NCI-H774 (cell line): ENCODE data around the gene PCMTD2.
"Not testable (repeated sequence)": the region's sequence is repeated elsewhere in the genome, so short reads cannot be mapped to it uniquely, and the experiment has no call there.

Source experiments
- DNase-seq: peaks from one replicate; lab custom pipeline; 2025; lab: John Stamatoyannopoulos, UW

Gene PCMTD2

DNA sequence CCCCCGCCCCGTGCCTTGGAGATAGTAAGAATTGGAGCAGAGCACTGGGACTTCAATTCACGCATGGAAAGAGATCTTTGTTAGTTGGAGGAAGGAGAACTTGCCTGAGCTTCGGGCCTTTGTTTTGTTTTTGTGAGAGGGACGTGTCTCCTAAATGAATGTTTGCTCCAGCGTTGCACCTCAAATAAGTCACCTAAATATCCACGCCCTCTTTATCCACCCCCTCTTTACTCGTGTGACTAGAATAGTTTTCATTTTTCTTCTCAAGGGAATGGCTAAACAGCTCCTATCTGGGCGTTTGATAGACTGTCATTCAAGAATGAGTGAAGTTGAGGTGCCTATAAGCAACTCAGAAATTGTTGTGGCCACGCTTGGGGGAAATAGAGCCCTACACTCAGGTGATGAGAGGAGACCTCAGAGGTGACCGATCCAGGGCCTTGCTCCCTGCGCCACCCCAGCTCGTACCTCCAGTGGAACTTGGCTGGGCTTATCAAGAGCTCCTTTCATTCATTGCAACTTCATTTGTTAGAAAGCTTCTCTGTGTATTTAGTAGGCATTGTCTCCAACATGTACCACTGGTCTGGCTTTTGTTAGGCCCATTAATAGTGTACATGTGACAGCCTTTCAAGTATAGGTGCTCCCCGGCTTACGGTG is 861 bp downstream of the PCMTD2 start:
- no peak for DNase-seq

DNA sequence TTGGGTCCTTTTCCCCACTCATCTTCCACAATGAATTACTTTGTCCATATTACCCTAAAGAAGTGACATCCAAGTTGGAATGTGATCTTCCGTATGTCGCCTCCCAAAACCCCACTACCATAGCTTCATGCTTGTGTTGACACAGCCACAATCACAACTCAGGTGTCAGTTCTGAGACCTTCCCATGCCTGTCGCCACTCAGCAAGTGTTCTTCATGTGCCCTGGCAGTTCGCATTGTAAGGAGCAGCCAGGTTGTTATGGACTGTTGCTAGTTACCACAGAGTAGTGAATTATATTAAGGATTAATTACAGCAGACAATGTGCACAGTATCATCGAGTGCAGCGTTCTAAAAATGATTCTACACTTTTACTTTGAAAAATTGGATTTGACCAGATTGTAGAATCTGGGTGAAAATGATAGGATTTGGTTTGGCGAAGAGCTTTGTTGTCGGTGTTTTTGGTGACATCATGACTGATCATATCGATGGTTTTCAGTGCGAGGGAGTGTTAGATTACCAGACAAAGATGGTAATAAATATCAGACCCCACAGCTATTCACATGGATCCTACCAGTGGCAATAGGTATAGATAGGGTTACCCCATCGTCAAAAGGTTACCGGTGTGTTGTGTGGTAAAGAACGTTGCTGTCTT is 1.7 kb downstream of the PCMTD2 start:
- no peak for DNase-seq

DNA sequence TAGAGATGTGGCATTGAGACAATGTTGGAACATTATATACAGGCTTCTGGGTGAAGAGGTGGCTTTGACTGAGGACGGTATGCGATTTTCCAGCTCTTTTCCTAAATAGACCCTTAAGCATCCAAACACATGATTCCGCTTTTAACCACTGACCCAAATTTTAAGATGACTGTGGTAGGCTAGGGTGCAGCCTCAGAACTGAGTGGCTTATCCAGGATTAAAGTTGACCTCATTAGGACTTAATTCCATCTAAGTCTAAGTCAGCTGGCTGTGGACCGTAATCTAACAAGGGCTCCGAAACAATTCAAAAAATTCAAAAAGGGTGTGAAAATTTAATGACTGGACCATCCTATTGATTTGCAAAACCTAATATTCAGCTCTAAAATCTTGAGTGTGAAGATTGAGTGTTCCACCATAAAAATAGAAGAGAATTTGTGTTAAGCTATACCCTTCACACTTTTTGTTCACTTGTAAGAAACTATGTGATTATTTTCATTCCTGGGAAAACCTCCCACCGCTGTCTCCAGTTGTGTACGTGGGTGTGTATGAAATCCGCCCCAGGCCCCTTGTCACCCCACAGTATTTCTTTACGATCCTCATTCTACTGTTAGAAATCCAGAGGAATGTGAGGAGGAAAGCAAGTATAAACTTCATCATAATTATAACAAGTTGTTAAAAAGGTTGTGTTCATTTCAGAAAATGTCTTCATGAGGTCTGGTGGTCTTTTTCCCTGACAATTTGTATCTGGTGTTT is 2.7 kb downstream of the PCMTD2 start:
- DNase-seq, result no peak

DNA sequence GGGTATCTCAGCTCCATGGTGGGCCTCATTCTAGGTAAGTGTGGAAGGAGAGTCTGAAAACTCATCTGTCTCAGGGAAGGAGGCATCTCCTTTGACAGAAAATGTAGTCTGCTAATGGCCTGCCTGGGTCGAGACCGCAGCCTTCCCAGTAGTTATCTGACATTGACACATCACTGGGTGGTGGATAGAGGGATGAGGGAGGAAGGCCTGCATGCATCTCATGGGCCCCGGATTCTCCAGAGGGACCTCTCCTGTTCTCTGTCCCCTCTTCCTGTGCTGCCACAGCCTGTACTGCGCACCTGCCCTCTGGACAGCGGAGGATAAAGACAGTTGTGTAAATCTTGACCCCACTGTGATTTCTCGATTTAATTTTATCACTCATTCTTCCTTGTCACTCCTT is 4.7 kb downstream of the PCMTD2 start:
- no peak for DNase-seq

DNA sequence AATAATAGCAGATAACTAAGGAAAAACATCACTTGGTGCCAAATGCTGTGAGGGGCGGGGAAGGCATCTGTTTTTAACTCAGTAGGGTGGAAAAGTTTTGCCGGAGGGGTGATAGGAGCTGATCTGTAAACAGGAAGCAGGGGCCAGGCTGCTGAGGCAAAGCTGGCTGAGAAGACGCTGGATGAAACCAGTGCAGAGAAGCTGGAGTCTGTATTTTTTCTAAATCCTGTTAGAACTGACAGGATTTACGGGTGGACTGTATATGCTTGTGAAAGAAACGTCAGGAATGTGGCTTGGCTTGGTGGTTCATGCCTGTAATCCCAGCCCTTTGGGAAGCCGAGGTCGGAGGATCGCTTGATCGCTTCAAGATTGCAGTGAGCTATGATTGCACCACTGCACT is 5.6 kb downstream of the PCMTD2 start:
- no peak for DNase-seq

DNA sequence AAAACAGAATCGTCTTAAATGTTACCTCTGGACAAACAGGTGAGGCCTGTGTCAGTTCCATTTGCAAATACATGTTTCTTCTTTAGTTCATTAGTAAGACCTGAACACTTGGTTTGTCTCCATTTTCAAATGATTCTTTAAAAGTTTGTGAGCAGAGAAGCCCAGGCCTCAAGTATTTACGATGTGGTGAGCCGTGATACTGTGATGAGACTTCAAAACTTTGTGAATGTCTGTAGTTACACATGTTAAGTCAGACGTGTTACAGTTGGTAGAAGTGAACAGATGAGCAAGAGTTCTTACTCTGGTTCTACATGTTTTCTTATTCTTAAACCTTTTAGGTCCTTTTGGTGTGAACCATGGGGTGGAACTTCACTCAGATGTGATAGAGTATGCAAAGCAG is 8.5 kb downstream of the PCMTD2 start:
- DNase-seq, result no peak

DNA sequence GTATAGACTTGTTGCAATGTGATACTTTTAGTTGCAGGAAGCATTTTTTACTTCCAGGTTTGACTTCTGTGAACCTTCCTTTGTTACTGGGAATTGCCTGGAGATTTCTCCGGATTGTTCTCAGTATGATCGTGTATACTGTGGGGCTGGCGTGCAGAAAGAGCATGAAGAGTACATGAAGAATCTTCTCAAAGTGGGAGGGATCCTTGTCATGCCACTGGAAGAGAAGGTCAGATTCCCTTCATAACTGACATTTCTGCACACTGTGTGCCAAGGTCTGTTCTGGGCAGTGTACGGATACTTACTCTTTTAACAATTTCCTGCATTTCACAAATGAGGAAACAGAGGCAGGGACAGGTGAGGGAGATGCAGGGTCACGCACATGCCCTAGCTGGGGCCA is 9.7 kb downstream of the PCMTD2 start:
- DNase-seq, result no peak

DNA sequence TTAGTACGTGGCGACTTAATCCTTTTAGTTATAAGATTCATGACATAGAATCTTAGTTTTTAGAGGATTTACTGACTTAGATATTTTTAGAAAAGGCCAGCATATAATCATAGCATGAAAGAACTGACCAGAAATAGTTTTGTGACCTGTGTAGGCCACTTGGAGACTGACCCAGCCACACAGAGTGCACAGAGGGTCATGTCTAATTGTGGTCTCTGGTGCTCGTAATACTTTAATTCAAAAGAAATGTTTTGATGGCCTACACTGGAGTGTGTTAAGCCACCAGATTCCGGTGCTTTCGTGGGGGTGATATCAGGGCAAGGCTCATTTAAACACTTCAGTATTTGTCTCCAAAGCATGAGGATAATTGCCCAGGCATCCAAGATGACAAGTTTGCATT is 11.4 kb downstream of the PCMTD2 start:
- no peak for DNase-seq

DNA sequence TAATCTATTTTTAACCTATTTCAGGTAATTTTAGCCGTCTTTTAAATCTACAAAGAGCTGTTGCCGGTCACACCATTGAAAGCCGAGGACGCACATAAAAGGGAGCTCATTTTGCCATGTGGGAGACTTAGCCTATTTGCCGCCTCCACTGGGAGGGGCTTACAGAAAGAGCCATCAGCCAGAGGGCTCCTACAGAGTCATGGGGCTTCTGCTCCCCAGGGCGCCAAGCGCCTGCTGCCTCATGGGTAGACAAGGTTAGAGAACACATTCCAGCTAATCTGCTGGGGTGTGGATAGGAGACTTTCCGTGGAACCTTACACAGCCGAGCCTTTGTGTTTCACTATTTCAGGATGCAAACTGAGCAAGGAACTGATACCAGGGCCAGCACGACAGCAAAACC is 12.6 kb downstream of the PCMTD2 start:
- DNase-seq, result no peak

DNA sequence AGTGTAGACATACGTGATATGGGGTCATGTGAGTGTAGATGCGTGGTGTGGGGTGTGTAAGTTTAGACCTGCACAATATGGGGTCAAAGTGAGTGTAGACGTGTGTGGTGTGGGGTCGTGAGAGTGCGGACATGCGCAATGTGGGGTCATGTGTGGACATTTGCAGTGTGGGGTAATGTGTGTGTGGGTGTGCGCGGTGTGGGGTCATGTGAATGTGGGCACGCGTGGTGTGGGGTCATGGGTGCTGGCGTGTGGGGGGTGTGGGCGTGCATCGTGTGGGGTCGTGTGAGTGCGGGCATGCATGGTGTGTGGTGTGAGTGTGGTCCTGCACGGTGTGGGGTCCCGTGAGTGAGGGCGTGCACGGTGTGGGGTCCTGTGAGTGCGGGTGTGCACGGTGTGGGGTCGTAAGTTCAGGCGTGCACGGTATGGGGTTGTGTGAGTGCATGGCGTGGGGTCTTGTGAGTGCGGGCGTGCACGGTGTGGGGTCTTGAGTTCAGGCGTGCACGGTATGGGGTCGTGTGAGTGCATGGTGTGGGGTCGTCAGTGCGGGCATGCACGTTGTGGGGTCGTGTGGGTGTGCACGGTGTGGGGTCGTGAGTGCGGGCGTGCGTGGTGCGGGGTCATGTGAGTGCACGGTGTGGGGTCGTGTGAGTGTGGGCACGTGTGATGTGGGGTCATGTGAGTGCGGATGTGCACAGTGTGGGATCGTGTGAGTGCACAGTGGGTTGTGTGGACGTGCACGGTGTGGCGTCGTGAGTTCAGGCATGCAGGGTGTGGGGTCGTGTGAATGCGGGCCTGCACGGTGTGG is 14.3 kb downstream of the PCMTD2 start:
- DNase-seq, result no peak

DNA sequence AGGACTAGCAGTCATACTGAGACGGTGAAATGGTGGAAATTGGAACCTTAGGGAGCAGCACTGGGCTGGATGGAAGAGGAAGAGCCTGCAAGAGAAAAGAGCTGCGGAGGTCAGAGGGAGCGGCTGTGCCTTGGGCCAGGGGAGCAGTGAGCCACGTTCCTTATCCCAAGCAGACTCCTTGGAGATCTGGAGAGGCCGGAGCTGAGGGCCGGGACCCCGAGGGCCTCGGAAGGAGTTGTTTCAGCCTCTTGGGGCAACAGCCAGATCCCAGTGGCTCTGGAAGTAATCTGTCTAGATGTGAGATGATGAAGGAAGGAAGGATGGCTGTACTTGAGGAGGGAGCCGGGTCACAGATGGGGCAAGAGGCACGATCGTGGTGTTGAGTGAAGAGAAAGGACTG is 16.1 kb downstream of the PCMTD2 start:
- DNase-seq, result no peak

DNA sequence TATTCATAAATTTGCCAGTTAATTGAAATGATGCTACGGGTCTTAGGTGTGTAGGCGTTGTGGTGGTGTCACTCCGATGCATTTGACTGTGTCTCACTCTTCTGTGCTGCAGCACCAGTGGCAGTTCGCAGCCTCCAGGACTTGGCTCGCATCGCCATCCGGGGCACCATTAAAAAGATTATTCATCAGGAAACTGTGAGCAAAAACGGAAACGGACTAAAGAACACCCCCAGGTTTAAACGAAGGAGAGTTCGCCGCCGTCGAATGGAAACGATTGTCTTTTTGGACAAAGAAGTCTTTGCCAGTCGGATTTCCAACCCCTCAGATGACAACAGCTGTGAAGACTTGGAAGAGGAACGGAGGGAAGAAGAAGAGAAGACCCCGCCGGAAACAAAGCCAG is 17.6 kb downstream of the PCMTD2 start:
- no peak for DNase-seq

DNA sequence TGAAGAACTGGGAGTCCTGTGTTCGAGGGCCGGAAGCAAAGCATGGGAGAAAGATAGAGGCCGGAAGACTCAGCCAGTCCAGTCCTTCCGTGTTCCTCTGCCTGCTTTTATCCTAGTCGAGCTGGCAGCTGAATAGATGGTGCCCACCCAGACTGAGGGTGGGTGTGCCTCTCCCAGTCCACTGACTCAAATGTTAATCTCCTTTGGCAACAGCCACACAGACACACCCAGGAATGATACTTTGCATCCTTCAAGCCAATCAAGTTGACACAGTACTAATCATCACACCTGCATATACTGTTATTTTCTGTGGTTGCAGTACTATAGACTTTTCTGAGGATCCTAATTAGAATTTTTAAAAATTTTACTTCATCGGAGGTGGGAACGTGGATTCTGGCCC is 21.3 kb downstream of the PCMTD2 start:
- DNase-seq, result no peak

DNA sequence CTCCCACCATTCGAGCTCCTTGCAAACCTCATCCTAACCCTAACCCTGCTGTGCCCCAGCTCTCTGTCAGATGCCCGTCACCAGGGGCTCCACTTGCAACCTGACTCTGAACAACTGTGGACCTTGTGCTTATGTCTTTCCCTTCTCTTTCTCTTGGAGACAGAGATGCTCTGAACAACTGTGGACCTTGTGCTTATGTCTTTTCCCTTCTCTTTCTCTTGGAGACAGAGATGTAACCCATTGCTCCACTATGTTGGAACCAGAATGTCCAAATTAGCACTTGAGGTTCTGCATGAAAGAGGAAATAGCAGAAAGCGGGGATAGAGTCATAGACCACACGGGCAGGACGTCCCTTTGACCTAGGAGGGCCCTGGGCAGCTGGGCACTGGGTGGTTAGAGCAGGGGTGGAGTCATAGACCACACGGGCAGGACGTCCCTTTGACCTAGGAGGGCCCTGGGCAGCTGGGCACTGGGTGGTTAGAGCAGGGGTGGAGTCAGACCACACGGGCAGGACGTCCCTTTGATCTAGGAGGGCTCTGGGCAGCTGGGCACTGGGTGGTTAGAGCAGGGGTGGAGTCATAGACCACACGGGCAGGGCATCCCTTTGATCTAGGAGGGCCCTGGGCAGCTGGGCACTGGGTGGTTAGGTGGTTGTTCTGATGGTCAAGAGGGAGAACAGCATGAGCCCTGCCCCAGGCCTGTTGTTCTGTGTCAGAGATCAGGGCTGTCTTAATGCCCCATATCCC is 22.2 kb downstream of the PCMTD2 start:
- no peak for DNase-seq

DNA sequence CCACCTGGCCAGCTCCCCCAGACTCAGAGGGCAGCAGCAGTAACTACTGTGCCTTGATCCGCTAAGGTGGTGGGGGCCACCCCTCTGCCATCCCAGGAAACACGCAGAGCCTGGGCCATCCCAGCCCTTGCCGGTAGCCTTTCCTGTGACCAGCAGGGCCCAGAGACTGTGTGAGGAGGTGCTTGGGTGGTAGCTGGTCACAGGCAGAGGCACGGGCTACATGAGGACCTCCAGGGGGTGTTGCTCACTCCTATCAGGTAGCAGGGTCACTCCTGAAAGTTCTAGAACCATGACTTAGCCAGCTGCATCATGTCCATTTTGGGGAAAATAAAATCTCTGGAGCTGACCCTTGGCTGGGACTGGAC is 22.8 kb downstream of the PCMTD2 start:
- no peak for DNase-seq

DNA sequence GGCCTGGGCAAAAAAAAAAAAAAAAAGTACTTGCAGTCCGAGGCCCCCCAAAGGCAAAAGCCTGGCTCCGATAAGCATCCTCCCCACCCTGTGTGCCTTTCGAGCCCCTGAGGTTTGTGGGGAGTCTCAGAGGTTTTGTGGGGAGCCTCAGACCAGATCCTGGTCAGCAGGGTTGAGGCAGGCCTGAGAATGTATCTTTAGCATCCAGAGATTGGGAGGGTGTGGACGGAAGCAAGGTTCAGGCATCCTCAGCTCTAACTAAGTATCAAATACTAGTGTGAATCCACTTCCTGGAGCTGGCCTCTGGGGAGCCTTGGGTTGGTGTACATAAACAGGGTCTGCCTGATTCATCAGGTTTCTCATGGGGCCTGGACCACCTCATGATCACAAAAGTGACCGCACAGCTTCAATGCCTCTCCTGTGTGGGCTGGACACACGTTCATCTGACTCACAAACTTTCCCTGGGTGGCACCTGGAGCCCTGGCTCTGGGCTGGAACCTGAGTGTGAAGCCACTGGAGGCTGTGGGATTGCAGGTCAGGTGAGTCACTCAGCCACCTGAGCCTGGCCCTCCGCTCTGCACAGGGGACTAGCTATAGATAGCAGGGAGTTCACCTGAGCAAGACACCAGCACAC is 24.4 kb downstream of the PCMTD2 start:
- no peak for DNase-seq

DNA sequence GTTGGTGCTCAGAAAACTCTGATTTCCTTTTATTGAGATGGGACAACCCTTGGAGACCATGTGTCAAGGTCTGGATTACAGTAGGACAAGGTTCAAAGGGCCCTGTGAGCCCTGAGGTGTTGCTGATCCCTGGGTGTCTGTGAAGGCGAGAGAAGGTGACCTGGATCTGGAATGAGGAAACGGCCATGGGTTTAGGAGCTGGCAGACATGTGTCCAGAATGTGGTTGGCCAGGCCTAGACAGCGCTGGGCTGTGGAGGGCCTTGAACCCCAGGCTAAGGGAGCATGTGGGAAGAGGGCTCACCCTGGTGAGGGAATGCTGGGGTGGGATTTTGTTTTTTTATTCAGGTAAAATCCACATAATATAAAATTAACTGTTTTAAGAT is 24.9 kb downstream of the PCMTD2 start:
- DNase-seq, result no peak

DNA sequence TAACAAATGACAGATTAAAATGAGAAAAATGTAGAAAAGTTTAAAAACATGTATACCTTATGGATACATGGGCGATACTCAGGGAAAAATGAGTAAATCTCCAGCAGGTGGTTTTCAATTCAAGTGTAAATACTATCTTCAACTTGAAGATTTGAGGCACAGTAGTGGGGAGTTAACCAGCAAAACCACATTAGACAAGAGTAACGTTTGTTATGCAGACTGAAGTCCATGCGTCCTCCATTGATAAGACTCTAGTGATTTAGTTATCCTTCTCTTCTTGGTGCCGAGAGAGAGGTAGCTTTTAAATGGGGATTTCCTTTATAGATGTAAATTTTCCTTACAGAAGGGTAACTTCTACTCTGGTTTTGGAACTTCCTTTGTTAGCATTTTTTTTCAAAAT is 28.1 kb downstream of the PCMTD2 start:
- no peak for DNase-seq

DNA sequence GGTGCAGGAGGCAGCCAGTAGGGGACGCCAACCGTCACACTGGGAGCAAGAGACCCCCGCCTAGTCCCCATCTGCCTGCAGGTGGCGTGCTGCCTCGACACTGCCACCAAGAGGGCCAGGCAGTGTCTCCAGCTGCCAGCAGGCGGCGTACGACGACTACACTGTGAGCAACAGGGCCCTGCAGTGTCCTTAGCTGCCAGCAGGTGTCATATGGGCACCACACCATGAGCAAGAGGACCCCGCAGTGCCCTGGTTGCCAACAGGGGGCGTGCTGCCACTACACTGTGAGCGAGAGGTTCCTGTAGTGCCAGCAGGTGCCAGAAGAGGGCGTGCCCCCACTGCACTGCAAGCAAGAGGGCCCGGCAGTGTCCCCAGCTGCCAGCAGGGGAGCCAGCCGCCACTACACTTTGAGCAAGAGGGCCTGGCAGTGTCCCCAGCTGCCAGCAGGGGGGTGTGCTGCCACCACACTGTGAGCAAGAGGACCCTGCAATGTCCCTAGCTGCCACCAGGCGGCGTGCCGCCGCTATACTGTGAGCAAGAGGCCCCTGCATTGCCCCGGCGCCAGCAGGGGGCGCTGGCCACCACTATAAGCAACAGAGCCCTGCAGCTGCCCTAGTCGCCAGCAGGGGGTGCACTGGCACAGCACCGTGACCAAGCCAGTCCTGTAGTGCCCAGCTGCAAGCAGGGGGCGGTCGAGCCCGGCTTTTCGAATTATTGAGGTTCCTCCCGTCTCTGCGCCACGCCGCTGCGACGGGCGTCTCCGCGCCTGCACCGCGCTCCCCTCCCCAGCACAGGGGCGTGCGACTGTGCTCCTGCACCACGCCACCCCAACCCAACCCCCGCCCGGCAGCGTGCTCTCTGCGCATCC is 30.3 kb downstream of the PCMTD2 start:
- not testable (repeated sequence) for DNase-seq

DNA sequence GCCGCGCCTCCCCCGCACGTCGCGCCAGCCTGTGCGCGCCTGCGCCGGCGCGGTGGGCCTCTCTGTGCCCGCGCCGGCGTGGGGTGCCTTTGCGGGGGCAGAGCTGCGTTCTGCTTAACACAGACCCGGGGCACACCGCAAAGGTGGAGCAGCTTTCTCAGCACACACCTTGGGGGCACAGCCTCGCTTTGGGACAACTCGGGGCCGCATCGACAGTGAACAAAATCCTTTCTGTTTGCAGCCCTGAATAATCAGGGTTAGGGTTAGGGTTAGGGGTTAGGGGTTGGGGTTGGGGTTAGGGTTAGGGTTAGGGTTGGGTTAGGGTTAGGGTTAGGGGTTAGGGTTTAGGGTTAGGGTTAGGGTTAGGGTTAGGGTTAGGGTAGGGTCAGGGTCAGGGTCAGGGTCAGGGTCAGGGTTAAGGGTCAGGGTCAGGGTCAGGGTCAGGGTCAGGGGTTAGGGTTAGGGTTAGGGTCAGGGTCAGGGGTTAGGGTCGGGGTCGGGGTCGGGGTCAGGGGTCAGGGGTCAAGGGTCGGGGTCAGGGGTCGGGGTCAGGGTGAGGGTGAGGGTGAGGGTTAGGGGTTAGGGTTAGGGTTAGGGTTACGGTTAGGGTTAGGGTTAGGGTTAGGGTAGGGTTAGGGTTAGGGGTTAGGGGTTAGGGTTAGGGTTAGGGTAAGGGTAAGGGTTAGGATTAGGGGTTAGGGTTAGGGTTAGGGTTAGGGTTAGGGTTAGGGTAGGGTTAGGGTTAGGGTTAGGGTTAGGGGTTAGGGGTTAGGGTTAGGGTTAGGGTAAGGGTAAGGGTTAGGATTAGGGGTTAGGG is 31.1 kb downstream of the PCMTD2 start:
- DNase-seq, result not testable (repeated sequence)
